HepG2 (cell line): ENCODE results near the gene SLC16A6. TPM values are rescaled to one million over a fixed set of nuclear protein-coding genes. Genes with fewer than 3 reads are reported as not detected.

Source experiments
- ATAC-seq: fragments of 200-7000 bp; cut with Tn5 transposase; 3 replicates; pipeline ENCODE4 v1.9.1; 2020; ENCODE audit warnings: mild to moderate bottlenecking, moderate library complexity
- BruUV-seq: library from RNA; stranded (reverse); fragments of 400-500 nt; replicated peaks from 2 replicates; lab custom pipeline; 2021; lab: Mats Ljungman, UMichigan
- CTCF ChIA-PET: fragments of 300-600 bp; formaldehyde crosslinking; extraction: SDS; loops from one replicate; lab custom pipeline; 2021; ENCODE audit warnings: low total read pairs, inconsistent platforms, low intra/inter-chr PET ratio; lab: Yijun Ruan, JAX
- POLR2A ChIA-PET: fragments of 350-600 bp; sonication (Branson Sonifier 250); formaldehyde crosslinking; loops from one replicate; lab custom pipeline; 2020; ENCODE audit warnings: antibody characterized with exemption, inconsistent platforms; lab: Yijun Ruan, JAX
- DNase-seq: peaks from one replicate; pipeline ENCODE4 v3.0.0-alpha.2; 2015; ENCODE audit warnings: low spot score
- FAIRE-seq: peaks from 3 replicates; lab custom pipeline; 2011; peaks lifted over from hg19 to GRCh38; lab: Jason Lieb, UNC
- H2AFZ ChIP-seq: one replicate; pipeline ENCODE4 v1.6.1; 2011; ENCODE audit warnings: low read length, inconsistent platforms
- H3K27ac ChIP-seq: fragments of 300-600 bp; 3 replicates; pipeline ENCODE4 v1.8.0; 2011; ENCODE audit warnings: mixed run types, mild to moderate bottlenecking, mixed read lengths, low read length, inconsistent platforms; ENCODE audit not compliant: insufficient read depth; ENCODE audit errors: extremely low read length
- H3K27me3 ChIP-seq, 2 experiments: fragments of 200-600 bp in 1 of 2; 2 replicates in 1 of 2; 3 replicates in 1 of 2; pipeline versions ENCODE4 v1.6.0 to v1.8.0; 2011; ENCODE audit warnings: low read length in 2 of 2, mild to moderate bottlenecking in 2 of 2, moderate library complexity in 2 of 2, inconsistent platforms in 1 of 2; ENCODE audit not compliant: insufficient read depth in 2 of 2, control insufficient read depth in 1 of 2
- H3K36me3 ChIP-seq, 2 experiments: fragments of 200-600 bp in 1 of 2; replicated peaks in 1 of 2; 2 replicates in 1 of 2; 3 replicates in 1 of 2; pipeline versions ENCODE4 v1.5.1 to v1.8.0; 2011; ENCODE audit warnings: low read length in 2 of 2, inconsistent platforms in 1 of 2; ENCODE audit not compliant: insufficient read depth in 2 of 2, control insufficient read depth in 1 of 2
- H3K4me1 ChIP-seq: 2 replicates; pipeline ENCODE4 v1.5.1; 2012; ENCODE audit warnings: low read length, inconsistent platforms; ENCODE audit not compliant: insufficient read depth
- H3K4me2 ChIP-seq: 2 replicates; pipeline ENCODE4 v1.6.0; 2011; ENCODE audit warnings: low read depth, low read length, inconsistent platforms
- H3K4me3 ChIP-seq, 3 experiments: fragments of 200-600 bp in 1 of 3; sonication (generic), shearing (Covaris generic) in 1 of 3; replicated peaks in 1 of 3; 2 replicates each; pipeline ENCODE4 v1.5.1; 2011 to 2016; ENCODE audit warnings: low read length in 3 of 3, inconsistent platforms in 2 of 3, low read depth in 2 of 3, mild to moderate bottlenecking in 2 of 3, control low read depth in 1 of 3, mixed read lengths in 1 of 3; ENCODE audit not compliant: insufficient read depth in 1 of 3
- H3K79me2 ChIP-seq: one replicate; pipeline ENCODE4 v1.6.1; 2011; ENCODE audit warnings: low read length, inconsistent platforms; ENCODE audit not compliant: insufficient read depth
- H3K9ac ChIP-seq: 2 replicates; pipeline ENCODE4 v1.6.0; 2011; ENCODE audit warnings: mild to moderate bottlenecking, low read depth, low read length, inconsistent platforms; ENCODE audit not compliant: insufficient read depth
- H3K9me3 ChIP-seq: 2 replicates; pipeline ENCODE4 v1.5.1; 2012; ENCODE audit warnings: mild to moderate bottlenecking, low read length
- H4K20me1 ChIP-seq: 2 replicates; pipeline ENCODE4 v1.6.0; 2011; ENCODE audit warnings: inconsistent platforms, mild to moderate bottlenecking, low read length, moderate library complexity; ENCODE audit not compliant: insufficient read depth
- DNMT1 ChIP-seq: sonication (generic); formaldehyde crosslinking; IDR thresholded peaks from 2 replicates; pipeline ENCODE4 v1.5.1; 2020; ENCODE audit warnings: mild to moderate bottlenecking, missing genetic modification reagents
- HOXD1 ChIP-seq: sonication (generic); formaldehyde crosslinking; IDR thresholded peaks from 2 replicates; pipeline ENCODE4 v1.5.0; 2020; ENCODE audit warnings: missing genetic modification reagents
- ZMAT3 ChIP-seq: sonication (generic); formaldehyde crosslinking; conservative IDR thresholded peaks from 2 replicates; pipeline ENCODE4 v1.7.0; 2021; ENCODE audit warnings: missing genetic modification reagents
- ZNF549 ChIP-seq: sonication (generic); formaldehyde crosslinking; IDR thresholded peaks from 2 replicates; pipeline ENCODE4 v1.5.0; 2020; ENCODE audit warnings: missing genetic modification reagents
- ZNF567 ChIP-seq: sonication (generic); formaldehyde crosslinking; IDR thresholded peaks from 2 replicates; pipeline ENCODE4 v1.8.1; 2023; ENCODE audit warnings: mild to moderate bottlenecking, missing genetic modification reagents, borderline replicate concordance
- ZNF605 ChIP-seq: sonication (generic); formaldehyde crosslinking; IDR thresholded peaks from 2 replicates; pipeline ENCODE4 v1.8.0; 2022; ENCODE audit warnings: mild to moderate bottlenecking, missing genetic modification reagents
- ZNF75D ChIP-seq: sonication (generic); formaldehyde crosslinking; IDR thresholded peaks from 2 replicates; pipeline ENCODE4 v1.8.1; 2023; ENCODE audit warnings: missing genetic modification reagents, mild to moderate bottlenecking, borderline replicate concordance
- WGBS: methylation state at CpG from one replicate; pipeline ENCODE4 v1.1.6; 2017; ENCODE audit warnings: low lambda C conversion rate; 5-methylcytosine and 5-hydroxymethylcytosine counted together
- in situ Hi-C: cut with HindIII; loops from 2 replicates; pipeline ENCODE4 v1.10.0; 2017; ENCODE audit warnings: low pct_unique_long_range_greater_than_20kb; ENCODE audit not compliant: extremely low pct_ligation_motif_present
- intact Hi-C: fragments of 100-400 bp; cut with micrococcal nuclease; formaldehyde crosslinking; loops from one replicate; pipeline ENCODE4 v1.10.0; 2022; ENCODE audit not compliant: unreplicated experiment
- polyA plus RNA-seq, 8 experiments: library from polyadenylated mRNA; depleted of rRNA in 3 of 8; stranded (reverse) in 7 of 8; unstranded in 1 of 8; fragments of >200 nt; fragmentation: Illumina TruSeq in 4 of 8; extraction: Trizol in 4 of 8; gene quantifications; 2 replicates each; pipeline versions ENCODE4 v1.2.1 to v1.2.3, GENCODE V29; 2011 to 2016; ENCODE audit warnings: low read depth in 4 of 8, missing spikeins in 1 of 8, mixed read lengths in 1 of 8; ENCODE audit not compliant: insufficient read depth in 1 of 8
- total RNA-seq, 5 experiments: library from RNA; depleted of rRNA; stranded (reverse); fragments of >200 nt; fragmentation: Illumina TruSeq; extraction: Trizol; gene quantifications; 2 replicates each; pipeline ENCODE4 v1.2.3, GENCODE V29; 2016; ENCODE audit warnings: low read depth in 1 of 5
- TF ChIP-seq, protein P1 (sequence below): sonication (generic); formaldehyde crosslinking; IDR thresholded peaks from 2 replicates; pipeline ENCODE4 v1.9.0; 2021; ENCODE audit warnings: missing genetic modification reagents, mild to moderate bottlenecking, borderline replicate concordance
- TF ChIP-seq, protein P2 (sequence below): sonication (generic); formaldehyde crosslinking; IDR thresholded peaks from 2 replicates; pipeline ENCODE4 v1.5.0; 2020; ENCODE audit warnings: mild to moderate bottlenecking, missing genetic modification reagents
- TF ChIP-seq, protein P3 (sequence below): sonication (generic); formaldehyde crosslinking; IDR thresholded peaks from 2 replicates; pipeline ENCODE4 v1.9.0; 2021; ENCODE audit warnings: missing genetic modification reagents, mild to moderate bottlenecking, borderline replicate concordance
- TF ChIP-seq, protein P4 (sequence below): IDR thresholded peaks from 2 replicates; pipeline ENCODE4 v1.6.1; 2016

SLC16A6 gene
- total and polyA plus RNA-seq, 2 of the 13 experiments (the other 11 are each of a cell fraction or from before 2014, with no cell fraction given), result 1.1 to 44.7 TPM

DNA sequence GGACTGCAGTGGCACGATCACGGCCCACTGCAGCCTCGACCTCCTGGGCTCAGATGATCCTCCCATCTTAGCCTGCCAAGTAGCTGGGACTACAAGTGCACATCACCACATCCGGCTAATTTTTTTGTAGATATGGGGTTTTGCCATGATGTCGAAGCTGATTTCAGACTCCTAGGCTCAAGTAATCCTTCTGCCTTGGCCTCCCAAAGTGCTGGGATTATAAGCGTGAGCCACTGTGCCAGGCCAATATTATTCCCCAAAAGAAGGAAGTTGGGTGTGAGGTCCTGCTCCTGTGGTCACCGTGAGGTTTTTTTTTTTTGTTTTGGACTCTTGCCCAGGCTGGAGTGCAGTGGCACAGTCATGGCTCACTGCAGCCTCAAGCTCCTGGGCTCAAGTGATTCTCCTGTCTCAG lies 41.6 kb downstream of the SLC16A6 start:
- Histone ChIP-seq H3K9me3 (no peaks in the 10 kb centered on the region), H4K20me1 (no peaks in the 10 kb centered on the region), H2AFZ (no peak overlapping the region), H3K4me1 (peaks cover 27% of the 10 kb centered on the region), H3K79me2 (peaks cover 3% of the 10 kb centered on the region), H3K36me3 (peaks cover 0 to 3% of the 10 kb centered on the region in 2 experiments; a peak in 1 of 5 replicates), H3K27me3 (no peaks in the 10 kb centered on the region; a peak in 2 of 5 replicates), H3K27ac (no peak overlapping the region), H3K9ac (no peak overlapping the region), H3K4me2 (no peak overlapping the region), H3K4me3 (peak overlapping the region in 1 of 3 experiments; percentile 94; a peak in 1 of 6 replicates)
- BruUV-seq, result no TSS peak
- no peak for DNase-seq
- ChIA-PET POLR2A (interaction anchor here (2.3 to 3.9 kb wide), 2 partner anchors 150 to 208 kb away, joined by 12 to 53 read pairs; partner anchors contain the start of gene WIPI1), CTCF (no interaction called here)
- intact Hi-C loops, result loop anchor here (5.0 kb wide), 1 partner anchor 42 kb away; no protein-coding TSS in a partner anchor
- TF ChIP-seq ZNF549 (CRISPR knock-in tag) (no peak), DNMT1 (CRISPR knock-in tag) (no peak), ZMAT3 (CRISPR knock-in tag) (no peak), ZNF567 (CRISPR knock-in tag) (peak; percentile 48; the same call in 1 of the 2 replicates), HOXD1 (no peak), ZNF75D (CRISPR knock-in tag) (no peak), ZNF605 (CRISPR knock-in tag) (no peak)
- TF ChIP-seq, protein P1, sequence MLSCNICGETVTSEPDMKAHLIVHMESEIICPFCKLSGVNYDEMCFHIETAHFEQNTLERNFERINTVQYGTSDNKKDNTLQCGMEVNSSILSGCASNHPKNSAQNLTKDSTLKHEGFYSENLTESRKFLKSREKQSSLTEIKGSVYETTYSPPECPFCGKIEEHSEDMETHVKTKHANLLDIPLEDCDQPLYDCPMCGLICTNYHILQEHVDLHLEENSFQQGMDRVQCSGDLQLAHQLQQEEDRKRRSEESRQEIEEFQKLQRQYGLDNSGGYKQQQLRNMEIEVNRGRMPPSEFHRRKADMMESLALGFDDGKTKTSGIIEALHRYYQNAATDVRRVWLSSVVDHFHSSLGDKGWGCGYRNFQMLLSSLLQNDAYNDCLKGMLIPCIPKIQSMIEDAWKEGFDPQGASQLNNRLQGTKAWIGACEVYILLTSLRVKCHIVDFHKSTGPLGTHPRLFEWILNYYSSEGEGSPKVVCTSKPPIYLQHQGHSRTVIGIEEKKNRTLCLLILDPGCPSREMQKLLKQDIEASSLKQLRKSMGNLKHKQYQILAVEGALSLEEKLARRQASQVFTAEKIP (CRISPR knock-in tag), result no peak
- TF ChIP-seq, protein P2, sequence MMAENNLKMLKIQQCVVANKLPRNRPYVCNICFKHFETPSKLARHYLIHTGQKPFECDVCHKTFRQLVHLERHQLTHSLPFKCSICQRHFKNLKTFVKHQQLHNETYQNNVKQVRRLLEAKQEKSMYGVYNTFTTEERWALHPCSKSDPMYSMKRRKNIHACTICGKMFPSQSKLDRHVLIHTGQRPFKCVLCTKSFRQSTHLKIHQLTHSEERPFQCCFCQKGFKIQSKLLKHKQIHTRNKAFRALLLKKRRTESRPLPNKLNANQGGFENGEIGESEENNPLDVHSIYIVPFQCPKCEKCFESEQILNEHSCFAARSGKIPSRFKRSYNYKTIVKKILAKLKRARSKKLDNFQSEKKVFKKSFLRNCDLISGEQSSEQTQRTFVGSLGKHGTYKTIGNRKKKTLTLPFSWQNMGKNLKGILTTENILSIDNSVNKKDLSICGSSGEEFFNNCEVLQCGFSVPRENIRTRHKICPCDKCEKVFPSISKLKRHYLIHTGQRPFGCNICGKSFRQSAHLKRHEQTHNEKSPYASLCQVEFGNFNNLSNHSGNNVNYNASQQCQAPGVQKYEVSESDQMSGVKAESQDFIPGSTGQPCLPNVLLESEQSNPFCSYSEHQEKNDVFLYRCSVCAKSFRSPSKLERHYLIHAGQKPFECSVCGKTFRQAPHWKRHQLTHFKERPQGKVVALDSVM, result peak; percentile 42; the same call in 1 of the 2 replicates
- TF ChIP-seq, protein P3, sequence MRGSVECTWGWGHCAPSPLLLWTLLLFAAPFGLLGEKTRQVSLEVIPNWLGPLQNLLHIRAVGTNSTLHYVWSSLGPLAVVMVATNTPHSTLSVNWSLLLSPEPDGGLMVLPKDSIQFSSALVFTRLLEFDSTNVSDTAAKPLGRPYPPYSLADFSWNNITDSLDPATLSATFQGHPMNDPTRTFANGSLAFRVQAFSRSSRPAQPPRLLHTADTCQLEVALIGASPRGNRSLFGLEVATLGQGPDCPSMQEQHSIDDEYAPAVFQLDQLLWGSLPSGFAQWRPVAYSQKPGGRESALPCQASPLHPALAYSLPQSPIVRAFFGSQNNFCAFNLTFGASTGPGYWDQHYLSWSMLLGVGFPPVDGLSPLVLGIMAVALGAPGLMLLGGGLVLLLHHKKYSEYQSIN, result no peak
- TF ChIP-seq, protein P4, sequence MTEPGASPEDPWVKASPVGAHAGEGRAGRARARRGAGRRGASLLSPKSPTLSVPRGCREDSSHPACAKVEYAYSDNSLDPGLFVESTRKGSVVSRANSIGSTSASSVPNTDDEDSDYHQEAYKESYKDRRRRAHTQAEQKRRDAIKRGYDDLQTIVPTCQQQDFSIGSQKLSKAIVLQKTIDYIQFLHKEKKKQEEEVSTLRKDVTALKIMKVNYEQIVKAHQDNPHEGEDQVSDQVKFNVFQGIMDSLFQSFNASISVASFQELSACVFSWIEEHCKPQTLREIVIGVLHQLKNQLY (CRISPR knock-in tag), result no peak
- ATAC-seq, result no peak
- no peak for FAIRE-seq
- WGBS, result 86% methylated on average over 7 of the region's 7 CpGs
- in situ Hi-C loops, result no loop called here
